Activated CD4-positive, alpha-beta T cell treated with anti-CD3 and anti-CD28 coated beads for 4 hours (primary cell): Measurements from ENCODE around the gene YLPM1.
A peak's percentile ranks its signal among the peaks of the same experiment; 100 is the strongest.

ENCODE experiments used
- DNase-seq, 2 donors: peaks; one replicate each; pipeline ENCODE4 v3.0.0-alpha.2; 2020

Gene YLPM1

DNA sequence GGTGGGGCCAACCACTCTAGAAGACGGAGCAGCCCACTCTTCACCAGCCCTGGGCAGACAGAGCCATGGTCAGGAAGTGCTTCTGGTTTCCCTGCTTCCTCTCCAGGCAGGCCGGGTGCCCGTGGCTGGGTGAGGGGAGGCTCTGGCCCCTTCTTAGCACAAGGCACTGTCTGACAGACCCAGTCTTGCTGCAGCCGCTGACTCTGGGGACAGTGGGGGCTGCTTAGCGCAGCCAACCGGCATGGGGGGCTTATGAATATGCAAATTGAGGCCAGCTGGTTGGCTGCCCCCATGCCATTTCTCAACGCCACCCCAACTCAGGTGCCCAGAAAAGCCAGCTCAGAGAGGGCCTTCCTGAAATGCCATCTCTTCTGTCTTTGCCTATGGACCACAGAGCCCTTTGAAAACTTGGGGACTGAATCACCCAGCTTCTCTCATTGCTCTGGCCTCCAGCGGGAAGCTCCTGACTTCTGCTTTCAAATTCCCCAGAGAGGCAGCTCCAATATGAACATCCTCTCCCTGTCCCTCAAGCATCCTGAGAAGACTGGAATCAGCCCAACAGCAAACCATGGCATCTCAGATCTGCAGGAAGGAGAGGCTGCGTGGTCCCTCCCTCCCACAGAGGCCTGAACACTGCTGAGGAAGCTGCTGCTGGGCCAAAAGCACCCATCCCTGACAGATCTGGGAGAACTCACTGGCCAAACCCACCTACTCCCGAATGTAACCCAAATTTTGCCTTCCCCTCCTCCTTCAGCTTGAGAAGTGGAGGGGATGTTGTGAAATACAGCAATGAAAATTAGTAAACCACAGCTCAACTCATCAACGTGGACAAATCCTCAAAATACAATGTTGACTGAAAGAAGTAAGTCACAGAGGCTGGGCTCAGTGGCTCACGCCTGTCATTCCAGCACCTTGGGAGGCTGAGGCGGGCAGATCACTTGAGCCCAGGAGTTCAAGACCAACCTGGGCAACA, 113.1 kb downstream of the YLPM1 start, which contains the start of gene PROX2:
Gene PROX2 (minus strand): TSS at position 205 of the 973 bp plus-strand sequence. CDS start 12,311 bp downstream, outside the sequence.
- peak in 1 of 2 donors; percentile 11 for DNase-seq

DNA sequence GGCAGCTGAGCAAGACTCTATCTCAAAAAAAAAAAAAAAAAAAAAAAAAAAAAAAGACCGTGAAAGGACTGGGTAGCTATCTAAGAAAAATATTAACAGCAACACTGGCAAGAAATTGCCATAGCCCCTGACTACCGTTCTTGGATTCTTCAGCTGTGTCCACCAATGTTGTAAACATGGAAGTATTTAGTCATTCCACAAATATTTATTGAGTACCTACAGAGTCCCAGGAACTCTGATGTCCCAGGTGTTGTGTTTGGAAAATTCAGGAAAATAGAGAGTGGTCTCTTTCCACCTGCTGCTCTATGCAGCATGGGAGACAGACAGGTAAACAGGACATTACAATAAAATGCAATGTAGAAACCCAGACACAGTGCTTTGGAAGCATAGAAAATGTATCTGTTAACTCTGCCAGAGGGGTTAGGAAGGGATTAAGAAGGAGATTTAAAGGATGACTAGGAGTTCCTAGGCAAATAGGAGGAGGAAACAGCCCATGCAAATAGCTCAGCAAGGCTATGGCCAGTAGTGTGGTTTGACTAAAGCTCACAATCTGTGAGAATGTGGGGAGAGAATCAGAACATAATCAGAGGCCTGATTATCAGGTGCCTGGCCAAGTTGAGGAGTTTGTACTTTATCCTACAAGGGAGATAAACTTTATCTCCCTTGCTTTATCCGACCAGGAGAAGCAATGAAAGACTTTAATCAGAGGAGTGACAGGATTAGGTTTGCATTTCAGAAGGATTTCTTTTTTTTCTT, 116.5 kb downstream of the YLPM1 start:
- no peak for DNase-seq

DNA sequence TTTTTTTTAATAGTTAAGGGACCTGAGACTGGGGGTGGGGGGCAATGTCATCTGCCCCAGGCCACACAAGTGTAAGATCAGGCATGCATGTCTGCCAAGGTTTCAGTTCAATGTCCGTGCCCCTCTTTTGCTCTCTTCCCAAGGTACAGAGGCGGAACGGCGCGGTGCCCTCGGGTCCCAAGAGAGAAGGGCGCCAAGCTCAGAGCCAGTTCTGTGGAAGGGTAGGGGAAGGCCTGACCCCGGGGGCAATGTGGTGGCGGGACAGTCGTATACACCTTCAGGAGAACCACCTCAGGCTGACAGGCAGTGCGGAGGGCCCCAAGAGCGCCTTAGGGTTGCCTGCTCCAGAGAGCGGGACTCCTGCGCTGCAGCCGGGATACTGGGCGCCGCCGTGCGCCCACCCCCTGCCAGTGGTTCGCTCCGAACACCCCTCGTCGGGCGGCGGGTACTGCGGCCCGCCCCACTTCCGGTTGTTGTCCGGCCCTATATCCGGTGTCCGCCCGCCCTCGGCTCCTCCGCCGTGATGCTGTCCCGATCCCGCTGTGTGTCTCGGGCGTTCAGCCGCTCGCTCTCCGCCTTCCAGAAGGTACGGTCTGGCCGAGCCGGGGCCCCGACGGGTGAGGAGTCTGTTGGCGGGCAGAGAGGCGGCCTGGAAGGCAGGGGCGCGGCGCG, 118.5 kb downstream of the YLPM1 start, which contains the start of gene DLST:
Gene DLST (plus strand): TSS at position 486 of the 672 bp plus-strand sequence. CDS start 38 bp downstream, at position 524.
- DNase-seq: peak; percentile 79 to 84

DNA sequence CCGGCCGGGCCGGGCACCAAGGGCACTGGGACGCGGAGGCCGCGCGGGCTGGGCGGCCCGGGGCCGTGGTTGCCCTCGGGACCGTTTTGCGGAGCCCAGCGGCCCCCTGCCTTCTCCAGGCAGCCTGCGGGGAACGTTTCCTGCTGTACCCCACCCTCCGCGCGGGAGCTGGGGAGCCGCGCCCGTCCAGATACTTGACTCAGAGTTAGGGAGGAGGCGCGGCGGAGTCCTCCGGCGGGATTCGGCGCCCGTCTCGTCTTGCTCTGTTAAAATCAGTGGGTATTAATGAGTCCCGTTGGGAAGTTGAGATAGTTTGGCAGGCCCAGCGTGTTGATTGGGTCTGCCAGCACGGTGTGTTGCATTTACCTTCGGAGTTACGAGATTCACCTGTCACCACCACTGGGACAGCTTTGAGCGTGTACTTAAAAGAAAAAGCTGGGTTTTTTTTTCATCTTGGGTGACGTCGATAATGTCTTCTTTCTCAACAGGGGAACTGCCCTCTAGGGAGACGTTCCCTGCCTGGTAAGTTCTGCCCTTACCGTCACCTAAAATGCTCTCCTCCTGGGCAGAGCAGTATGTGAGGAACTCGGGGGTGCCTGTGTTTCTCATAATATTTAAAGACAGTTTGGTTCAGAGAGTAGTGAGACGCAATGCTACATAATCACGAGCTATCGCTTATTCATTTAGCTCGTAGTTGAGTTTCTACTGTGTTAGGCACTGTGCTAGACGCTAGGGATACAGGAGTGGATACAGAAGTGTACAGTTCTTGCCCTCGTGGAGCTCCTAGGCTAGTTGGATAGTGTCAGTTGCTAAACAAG, 119.2 kb downstream of the YLPM1 start:
- peak; percentile 39 to 56 for DNase-seq
